GM12878 (cell line): ENCODE data around the gene CEBPG. TPM values are rescaled to one million over a fixed set of nuclear protein-coding genes. Genes with fewer than 3 reads are reported as not detected.

Source experiments
- ATAC-seq: fragments of 200-7000 bp; cut with Tn5 transposase; 3 replicates; pipeline ENCODE4 v1.9.1; 2020; ENCODE audit warnings: mild to moderate bottlenecking, moderate library complexity
- BruUV-seq: library from RNA; stranded (reverse); fragments of 400-500 nt; replicated peaks from 2 replicates; lab custom pipeline; 2021; lab: Mats Ljungman, UMichigan
- CTCF ChIA-PET: fragments of 300-600 bp; sonication (Branson Sonifier 250); formaldehyde crosslinking; extraction: SDS; loops from one replicate; lab custom pipeline; 2021; ENCODE audit warnings: inconsistent platforms; lab: Yijun Ruan, JAX
- POLR2A ChIA-PET: fragments of 350-600 bp; formaldehyde crosslinking; extraction: SDS; loops from one replicate; lab custom pipeline; 2021; ENCODE audit warnings: inconsistent platforms; lab: Charles Lee
- RAD21 ChIA-PET: fragments of 300-600 bp; sonication (Branson Sonifier 250); formaldehyde crosslinking; loops from one replicate; lab custom pipeline; 2023; ENCODE audit warnings: antibody characterized with exemption; ENCODE audit not compliant: unreplicated experiment; lab: Charles Lee
- SMC1A ChIA-PET: fragments of 300-600 bp; sonication (Branson Sonifier 250); formaldehyde crosslinking; loops from one replicate; lab custom pipeline; 2023; ENCODE audit not compliant: unreplicated experiment, uncharacterized antibody; lab: Charles Lee
- DNase-seq: peaks from one replicate; pipeline ENCODE4 v3.0.0-alpha.2; 2011; ENCODE audit warnings: low read depth, low spot score
- FAIRE-seq: peaks from 3 replicates; lab custom pipeline; 2011; peaks lifted over from hg19 to GRCh38; lab: Jason Lieb, UNC
- H2AFZ ChIP-seq: 2 replicates; pipeline ENCODE4 v1.6.0; 2011; ENCODE audit warnings: low read depth, low read length, control low read depth; ENCODE audit not compliant: control insufficient read depth
- H3K27ac ChIP-seq: 2 replicates; pipeline ENCODE4 v1.5.1; 2011; ENCODE audit warnings: control low read depth; ENCODE audit not compliant: control insufficient read depth, insufficient read depth
- H3K27me3 ChIP-seq, 2 experiments: replicated peaks in 1 of 2; 2 replicates each; pipeline versions ENCODE4 v1.6.0 to v1.6.1; 2011; ENCODE audit warnings: low read length in 1 of 2; ENCODE audit not compliant: control insufficient read depth in 2 of 2, insufficient read depth in 2 of 2
- H3K36me3 ChIP-seq, 2 experiments: 2 replicates each; pipeline ENCODE4 v1.5.1; 2011; ENCODE audit warnings: low read length in 1 of 2; ENCODE audit not compliant: control insufficient read depth in 2 of 2, insufficient read depth in 2 of 2
- H3K4me1 ChIP-seq: 2 replicates; pipeline ENCODE4 v1.6.1; 2011; ENCODE audit warnings: mild to moderate bottlenecking, low read length, moderate library complexity, mixed read lengths; ENCODE audit not compliant: control insufficient read depth, insufficient read depth
- H3K4me2 ChIP-seq: 2 replicates; pipeline ENCODE4 v1.6.0; 2011; ENCODE audit warnings: control low read depth; ENCODE audit not compliant: control insufficient read depth, insufficient read depth
- H3K4me3 ChIP-seq: fragments of 200-600 bp; sonication (generic); 2 replicates; pipeline ENCODE4 v1.5.1; 2016
- H3K79me2 ChIP-seq: 2 replicates; pipeline ENCODE4 v1.6.0; 2011; ENCODE audit warnings: low read length; ENCODE audit not compliant: control insufficient read depth, insufficient read depth
- H3K9ac ChIP-seq: 2 replicates; pipeline ENCODE4 v1.8.0; 2011; ENCODE audit warnings: low read length, control low read depth, mixed read lengths; ENCODE audit not compliant: control insufficient read depth, insufficient read depth
- H3K9me3 ChIP-seq: replicated peaks from 3 replicates; pipeline ENCODE4 v1.5.1; 2011; ENCODE audit warnings: mild to moderate bottlenecking, low read length; ENCODE audit not compliant: control insufficient read depth, insufficient read depth
- H4K20me1 ChIP-seq: 2 replicates; pipeline ENCODE4 v1.6.0; 2011; ENCODE audit not compliant: control insufficient read depth, insufficient read depth
- ETV6 ChIP-seq, 2 experiments: fragments of 450-650 bp in 1 of 2; IDR thresholded peaks in 1 of 2; conservative IDR thresholded peaks in 1 of 2; 2 replicates each; pipeline ENCODE4 v1.6.1; 2014; ENCODE audit warnings: antibody characterized with exemption in 1 of 2, borderline replicate concordance in 1 of 2, low read depth in 1 of 2, mild to moderate bottlenecking in 1 of 2, moderate library complexity in 1 of 2
- WGBS: methylation state at CpG from one replicate; pipeline ENCODE4 v1.1.6; 2016; ENCODE audit warnings: low lambda C conversion rate; ENCODE audit not compliant: insufficient replicate concordance, insufficient coverage; ENCODE audit errors: missing lambda C conversion rate; 5-methylcytosine and 5-hydroxymethylcytosine counted together
- in situ Hi-C: fragments of 300-500 bp; cut with MboI; formaldehyde crosslinking; loops from 9 replicates; pipeline ENCODE4 v1.14.3; 2018; ENCODE audit warnings: mixed read lengths
- intact Hi-C: fragments of 100-400 bp; cut with micrococcal nuclease; formaldehyde crosslinking; loops from one replicate; pipeline ENCODE4 v1.14.2; 2022; ENCODE audit not compliant: unreplicated experiment
- polyA plus RNA-seq, 11 experiments: library from polyadenylated mRNA; depleted of rRNA in 4 of 11; unstranded in 6 of 11; stranded (reverse) in 5 of 11; fragments of >200 nt; fragmentation: Nextera tagmentation in 4 of 11; fragmentation: Illumina TruSeq in 1 of 11; extraction: Ambion mirVana in 4 of 11; extraction: Trizol in 1 of 11; gene quantifications; 1 replicate in 1 of 11; 2 replicates in 10 of 11; pipeline versions ENCODE4 v1.2.1 to v1.2.3, GENCODE V29; 2011 to 2016; ENCODE audit warnings: inconsistent platforms in 2 of 11, missing spikeins in 2 of 11, low read depth in 1 of 11
- total RNA-seq, 4 experiments: library from RNA; depleted of rRNA in 3 of 4; stranded (reverse); fragments of >200 nt in 3 of 4; fragmentation: Illumina TruSeq in 1 of 4; extraction: Trizol in 1 of 4; gene quantifications; 2 replicates each; pipeline versions ENCODE4 v1.2.1 to v1.2.3, GENCODE V29; 2013 to 2021
- TF ChIP-seq, protein P1 (sequence below): fragments of 450-650 bp; IDR thresholded peaks from 2 replicates; pipeline ENCODE4 v1.6.1; 2017; ENCODE audit warnings: borderline replicate concordance

The CEBPG gene
- total and polyA plus RNA-seq, 10 of the 15 experiments (the other 5 are each of a cell fraction or from before 2014, with no cell fraction given), result 5.2 to 22.4 (median 20.0) TPM

DNA sequence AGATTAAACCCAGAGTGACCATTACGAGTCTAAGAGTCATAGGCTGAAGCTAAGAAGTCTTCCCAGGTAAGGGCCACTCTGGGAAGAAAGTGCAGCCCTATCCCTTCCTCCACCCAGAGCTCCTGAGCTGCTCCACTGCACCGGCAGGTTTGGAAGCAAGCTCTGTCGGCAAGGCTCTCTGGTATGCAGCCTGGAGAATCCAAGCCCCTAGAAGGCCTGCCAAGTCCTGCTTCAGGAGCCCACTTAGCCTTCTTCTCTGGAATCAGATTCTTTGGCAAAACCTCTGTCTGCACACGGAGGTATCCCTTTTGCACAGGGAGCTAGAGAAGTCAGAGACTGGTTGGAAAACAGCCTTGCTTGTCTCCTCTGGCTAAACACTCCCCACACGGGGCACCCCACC, 58.5 kb downstream of the CEBPG start:
- H3K27me3 ChIP-seq, result no peaks in the 10 kb centered on the region
- H3K4me1 ChIP-seq, result no peaks in the 10 kb centered on the region
- no peak for DNase-seq
- no peaks in the 10 kb centered on the region for H4K20me1 ChIP-seq
- H3K9ac ChIP-seq, result no peak overlapping the region
- no peak overlapping the region for H3K27ac ChIP-seq
- RAD21 ChIA-PET, result interaction anchor here (1.0 to 2.1 kb wide), 2 partner anchors 338 to 339 kb away, joined by 3 to 6 read pairs; no protein-coding TSS in a partner anchor
- no peaks in the 10 kb centered on the region for H3K36me3 ChIP-seq
- no peaks in the 10 kb centered on the region for H3K9me3 ChIP-seq
- CTCF ChIA-PET, result interaction anchor here (0.6 to 1.7 kb wide), 5 partner anchors 9 to 346 kb away, joined by 3 to 13 read pairs (median 3); no protein-coding TSS in a partner anchor
- in situ Hi-C loops (no loop called here), intact Hi-C loops (no loop called here)
- FAIRE-seq, result no peak
- no peaks in the 10 kb centered on the region for H3K79me2 ChIP-seq
- no peak overlapping the region for H3K4me2 ChIP-seq
- H2AFZ ChIP-seq, result no peak overlapping the region
- POLR2A ChIA-PET, result no interaction called here
- ATAC-seq, result no peak
- no peak overlapping the region for H3K4me3 ChIP-seq
- no TSS peak for BruUV-seq
- WGBS, result 19% methylated on average over 5 of the region's 5 CpGs
- TF ChIP-seq, protein P1, sequence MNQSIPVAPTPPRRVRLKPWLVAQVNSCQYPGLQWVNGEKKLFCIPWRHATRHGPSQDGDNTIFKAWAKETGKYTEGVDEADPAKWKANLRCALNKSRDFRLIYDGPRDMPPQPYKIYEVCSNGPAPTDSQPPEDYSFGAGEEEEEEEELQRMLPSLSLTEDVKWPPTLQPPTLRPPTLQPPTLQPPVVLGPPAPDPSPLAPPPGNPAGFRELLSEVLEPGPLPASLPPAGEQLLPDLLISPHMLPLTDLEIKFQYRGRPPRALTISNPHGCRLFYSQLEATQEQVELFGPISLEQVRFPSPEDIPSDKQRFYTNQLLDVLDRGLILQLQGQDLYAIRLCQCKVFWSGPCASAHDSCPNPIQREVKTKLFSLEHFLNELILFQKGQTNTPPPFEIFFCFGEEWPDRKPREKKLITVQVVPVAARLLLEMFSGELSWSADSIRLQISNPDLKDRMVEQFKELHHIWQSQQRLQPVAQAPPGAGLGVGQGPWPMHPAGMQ, result no peak
- TF ChIP-seq ETV6 (conservative IDR thresholded peaks at IDR 0.05 in 1 of 2, IDR thresholded peaks at IDR 0.05 in 1 of 2; ENCODE audit: borderline replicate concordance in 1 of 2, low read depth in 1 of 2), result no peak
- SMC1A ChIA-PET, result interaction anchor here (1.2 kb wide), 1 partner anchor 338 kb away, joined by 4 read pairs; no protein-coding TSS in a partner anchor

Other genes starting within 250 kb of the CEBPG start
- gene WDR88, start 241.6 kb upstream of the CEBPG start, total RNA-seq (2014; rRNA removed), result not detected in 2 replicates
- not detected in 2 replicates for gene WDR88, start 241.6 kb upstream of the CEBPG start, total RNA-seq (2014; rRNA removed; fragmentation: Illumina TruSeq; extraction: Trizol)
- gene WDR88, start 241.6 kb upstream of the CEBPG start, total RNA-seq (2021), result not detected in 2 replicates
- gene WDR88, start 241.6 kb upstream of the CEBPG start, polyA plus RNA-seq (2011; rRNA removed), result not detected in 2 replicates
- not detected in 2 replicates for gene WDR88, start 241.6 kb upstream of the CEBPG start, polyA plus RNA-seq (2014; fragmentation: Illumina TruSeq; extraction: Trizol)
- not detected for gene WDR88, start 241.6 kb upstream of the CEBPG start, polyA plus RNA-seq (2014; fragmentation: Nextera tagmentation; extraction: Ambion mirVana)
- not detected in 2 replicates for gene WDR88, start 241.6 kb upstream of the CEBPG start, polyA plus RNA-seq (2014; rRNA removed)
- under 1 TPM; 0.19 to 0.34 TPM for gene WDR88, start 241.6 kb upstream of the CEBPG start, polyA plus RNA-seq (2016; fragmentation: Nextera tagmentation; extraction: Ambion mirVana)
- 2.3 and 3.0 TPM in 2 replicates for gene LRP3, start 179.4 kb upstream of the CEBPG start, total RNA-seq (2014; rRNA removed)
- gene LRP3, start 179.4 kb upstream of the CEBPG start, total RNA-seq (2014; rRNA removed; fragmentation: Illumina TruSeq; extraction: Trizol), result 0.55 and 0.81 TPM in 2 replicates
- 2.8 and 3.2 TPM in 2 replicates for gene LRP3, start 179.4 kb upstream of the CEBPG start, total RNA-seq (2021)
- gene LRP3, start 179.4 kb upstream of the CEBPG start, polyA plus RNA-seq (2011; rRNA removed), result 0.13 and 0.48 TPM in 2 replicates
- gene LRP3, start 179.4 kb upstream of the CEBPG start, polyA plus RNA-seq (2014; fragmentation: Illumina TruSeq; extraction: Trizol), result 0.31 TPM in 1 of 2 replicates, not detected in the other
- not detected for gene LRP3, start 179.4 kb upstream of the CEBPG start, polyA plus RNA-seq (2014; fragmentation: Nextera tagmentation; extraction: Ambion mirVana)
- gene LRP3, start 179.4 kb upstream of the CEBPG start, polyA plus RNA-seq (2014; rRNA removed), result 2.9 and 4.2 TPM in 2 replicates
- under 1 TPM; 0.12 to 0.26 TPM for gene LRP3, start 179.4 kb upstream of the CEBPG start, polyA plus RNA-seq (2016; fragmentation: Nextera tagmentation; extraction: Ambion mirVana)
- gene SLC7A10, start 147.9 kb upstream of the CEBPG start, total RNA-seq (2014; rRNA removed), result not detected in 2 replicates
- not detected in 2 replicates for gene SLC7A10, start 147.9 kb upstream of the CEBPG start, total RNA-seq (2014; rRNA removed; fragmentation: Illumina TruSeq; extraction: Trizol)
- gene SLC7A10, start 147.9 kb upstream of the CEBPG start, total RNA-seq (2021), result not detected in 2 replicates
- gene SLC7A10, start 147.9 kb upstream of the CEBPG start, polyA plus RNA-seq (2011; rRNA removed), result not detected in 2 replicates
- not detected in 2 replicates for gene SLC7A10, start 147.9 kb upstream of the CEBPG start, polyA plus RNA-seq (2014; fragmentation: Illumina TruSeq; extraction: Trizol)
- not detected for gene SLC7A10, start 147.9 kb upstream of the CEBPG start, polyA plus RNA-seq (2014; fragmentation: Nextera tagmentation; extraction: Ambion mirVana)
- gene SLC7A10, start 147.9 kb upstream of the CEBPG start, polyA plus RNA-seq (2014; rRNA removed), result not detected in 2 replicates
- gene SLC7A10, start 147.9 kb upstream of the CEBPG start, polyA plus RNA-seq (2016; fragmentation: Nextera tagmentation; extraction: Ambion mirVana), result not detected
- 0.17 and 0.22 TPM in 2 replicates for gene CEBPA, start 71.2 kb upstream of the CEBPG start, total RNA-seq (2014; rRNA removed)
- gene CEBPA, start 71.2 kb upstream of the CEBPG start, total RNA-seq (2014; rRNA removed; fragmentation: Illumina TruSeq; extraction: Trizol), result 0.09 TPM in 1 of 2 replicates, not detected in the other
- 0.32 and 0.36 TPM in 2 replicates for gene CEBPA, start 71.2 kb upstream of the CEBPG start, total RNA-seq (2021)
- 0.05 and 0.13 TPM in 2 replicates for gene CEBPA, start 71.2 kb upstream of the CEBPG start, polyA plus RNA-seq (2011; rRNA removed)
- 0.04 TPM in 1 of 2 replicates, not detected in the other for gene CEBPA, start 71.2 kb upstream of the CEBPG start, polyA plus RNA-seq (2014; fragmentation: Illumina TruSeq; extraction: Trizol)
- not detected for gene CEBPA, start 71.2 kb upstream of the CEBPG start, polyA plus RNA-seq (2014; fragmentation: Nextera tagmentation; extraction: Ambion mirVana)
- 0.05 and 0.18 TPM in 2 replicates for gene CEBPA, start 71.2 kb upstream of the CEBPG start, polyA plus RNA-seq (2014; rRNA removed)
- not detected for gene CEBPA, start 71.2 kb upstream of the CEBPG start, polyA plus RNA-seq (2016; fragmentation: Nextera tagmentation; extraction: Ambion mirVana)
- 17.9 and 20.2 TPM in 2 replicates for gene PEPD, start 148.1 kb downstream of the CEBPG start, total RNA-seq (2014; rRNA removed)
- 14.8 and 17.0 TPM in 2 replicates for gene PEPD, start 148.1 kb downstream of the CEBPG start, total RNA-seq (2014; rRNA removed; fragmentation: Illumina TruSeq; extraction: Trizol)
- 27.5 and 28.9 TPM in 2 replicates for gene PEPD, start 148.1 kb downstream of the CEBPG start, total RNA-seq (2021)
- gene PEPD, start 148.1 kb downstream of the CEBPG start, polyA plus RNA-seq (2011; rRNA removed), result 19.0 and 20.1 TPM in 2 replicates
- 14.5 and 20.1 TPM in 2 replicates for gene PEPD, start 148.1 kb downstream of the CEBPG start, polyA plus RNA-seq (2014; fragmentation: Illumina TruSeq; extraction: Trizol)
- gene PEPD, start 148.1 kb downstream of the CEBPG start, polyA plus RNA-seq (2014; fragmentation: Nextera tagmentation; extraction: Ambion mirVana), result 1 to 10 TPM; 1.4 to 6.1 TPM
- 40.3 and 42.3 TPM in 2 replicates for gene PEPD, start 148.1 kb downstream of the CEBPG start, polyA plus RNA-seq (2014; rRNA removed)
- gene PEPD, start 148.1 kb downstream of the CEBPG start, polyA plus RNA-seq (2016; fragmentation: Nextera tagmentation; extraction: Ambion mirVana), result 10 to 100 TPM; 51.8 to 52.0 TPM
- not detected in 2 replicates for gene CHST8, start 248.2 kb downstream of the CEBPG start, total RNA-seq (2014; rRNA removed)
- gene CHST8, start 248.2 kb downstream of the CEBPG start, total RNA-seq (2014; rRNA removed; fragmentation: Illumina TruSeq; extraction: Trizol), result not detected in 2 replicates
- not detected in 2 replicates for gene CHST8, start 248.2 kb downstream of the CEBPG start, total RNA-seq (2021)
- gene CHST8, start 248.2 kb downstream of the CEBPG start, polyA plus RNA-seq (2011; rRNA removed), result not detected in 2 replicates
- not detected in 2 replicates for gene CHST8, start 248.2 kb downstream of the CEBPG start, polyA plus RNA-seq (2014; fragmentation: Illumina TruSeq; extraction: Trizol)
- not detected for gene CHST8, start 248.2 kb downstream of the CEBPG start, polyA plus RNA-seq (2014; fragmentation: Nextera tagmentation; extraction: Ambion mirVana)
- not detected in 2 replicates for gene CHST8, start 248.2 kb downstream of the CEBPG start, polyA plus RNA-seq (2014; rRNA removed)
- under 1 TPM in 1 of 2 experiments, not detected in 1; 0.06 TPM for gene CHST8, start 248.2 kb downstream of the CEBPG start, polyA plus RNA-seq (2016; fragmentation: Nextera tagmentation; extraction: Ambion mirVana)